Measurements from ENCODE around the gene ATP6V1F.
A peak's percentile ranks its signal among the peaks of the same experiment; 100 is the strongest.

Gene ATP6V1F

GRCh38 chr7:128899392-128899791 is 36.7 kb downstream of the ATP6V1F start:
- no peak for TF ChIP-seq CTCF (IDR thresholded peaks at IDR 0.05; ENCODE audit: low read depth, low read length)
- Histone ChIP-seq H3K36me3 (no peaks in the 10 kb centered on the region), H3K27ac (no peak overlapping the region), H3K4me3 (ENCODE audit: low read depth, low read length) (no peak overlapping the region), H3K27me3 (ENCODE audit: insufficient read depth, low read depth, severe bottlenecking) (no peaks in the 10 kb centered on the region), H3K9me3 (ENCODE audit: severe bottlenecking) (peaks cover 11% of the 10 kb centered on the region)
- no peak for DNase-seq

- Histone ChIP-seq H3K27ac (no peak overlapping the region), H3K9me3 (ENCODE audit: severe bottlenecking) (peaks cover 11% of the 10 kb centered on the region), H3K27me3 (ENCODE audit: insufficient read depth, low read depth, severe bottlenecking) (no peaks in the 10 kb centered on the region), H3K36me3 (no peaks in the 10 kb centered on the region), H3K4me3 (ENCODE audit: low read depth, low read length) (no peak overlapping the region)
- DNase-seq = no peak
- no peak for TF ChIP-seq CTCF (IDR thresholded peaks at IDR 0.05; ENCODE audit: low read depth, low read length)
Observed at GRCh38 chr7:128900237-128900636, 37.6 kb downstream of the ATP6V1F start.

GRCh38 chr7:128902761-128903585 is 40.3 kb downstream of the ATP6V1F start:
- H3K4me3 ChIP-seq (ENCODE audit: low read depth, low read length) = no peak overlapping the region
- TF ChIP-seq CTCF (IDR thresholded peaks at IDR 0.05; ENCODE audit: low read depth, low read length) = no peak
- H3K36me3 ChIP-seq = no peaks in the 10 kb centered on the region
- no peak overlapping the region for H3K27ac ChIP-seq
- H3K9me3 ChIP-seq (ENCODE audit: severe bottlenecking) = peaks cover 11% of the 10 kb centered on the region
- DNase-seq = no peak
- no peaks in the 10 kb centered on the region for H3K27me3 ChIP-seq (ENCODE audit: insufficient read depth, low read depth, severe bottlenecking)

GRCh38 chr7:128903621-128904361 is 41.1 kb downstream of the ATP6V1F start:
- no peak overlapping the region for H3K4me3 ChIP-seq (ENCODE audit: low read depth, low read length)
- no peak for TF ChIP-seq CTCF (IDR thresholded peaks at IDR 0.05; ENCODE audit: low read depth, low read length)
- no peak for DNase-seq
- H3K27ac ChIP-seq = no peak overlapping the region
- H3K9me3 ChIP-seq (ENCODE audit: severe bottlenecking) = peaks cover 10% of the 10 kb centered on the region
- no peaks in the 10 kb centered on the region for H3K27me3 ChIP-seq (ENCODE audit: insufficient read depth, low read depth, severe bottlenecking)
- H3K36me3 ChIP-seq = no peaks in the 10 kb centered on the region

- H3K36me3 ChIP-seq = no peaks in the 10 kb centered on the region
- no peak for DNase-seq
- peak; percentile 61 for TF ChIP-seq CTCF (IDR thresholded peaks at IDR 0.05; ENCODE audit: low read depth, low read length)
- H3K27me3 ChIP-seq (ENCODE audit: insufficient read depth, low read depth, severe bottlenecking) = no peaks in the 10 kb centered on the region
- no peak overlapping the region for H3K4me3 ChIP-seq (ENCODE audit: low read depth, low read length)
- peaks cover 2% of the 10 kb centered on the region for H3K9me3 ChIP-seq (ENCODE audit: severe bottlenecking)
- no peak overlapping the region for H3K27ac ChIP-seq
Observed at GRCh38 chr7:128904381-128905197, 41.9 kb downstream of the ATP6V1F start.

Data from WERI-Rb-1 (cell line).